CD4-positive, alpha-beta memory T cell (primary cell): Measurements from ENCODE around the gene GATA6. TPM values are rescaled to one million over a fixed set of nuclear protein-coding genes. Genes with fewer than 3 reads are reported as not detected.
A peak's percentile ranks its signal among the peaks of the same experiment; 100 is the strongest.

Source experiments
- CTCF ChIA-PET: fragments of 350-600 bp; sonication (Branson Sonifier 250); formaldehyde crosslinking; loops from one replicate; lab custom pipeline; 2021; ENCODE audit warnings: inconsistent platforms; ENCODE audit not compliant: partially characterized antibody; lab: Charles Lee
- POLR2A ChIA-PET: fragments of 350-600 bp; sonication (Branson Sonifier 250); formaldehyde crosslinking; loops from one replicate; lab custom pipeline; 2021; ENCODE audit not compliant: partially characterized antibody; lab: Charles Lee
- DNase-seq, 5 donors: peaks; one replicate each; pipeline versions ENCODE4 v3.0.0 to v3.0.0-alpha.2; 2020 to 2022; ENCODE audit warnings: mixed read lengths in 1 of 5
- H3K27ac ChIP-seq: one replicate; pipeline ENCODE4 v1.7.0; 2013; ENCODE audit warnings: low read depth, low read length
- H3K27me3 ChIP-seq: 2 replicates; pipeline ENCODE4 v1.7.0; 2013; ENCODE audit warnings: mild to moderate bottlenecking, low read length, moderate library complexity; ENCODE audit not compliant: insufficient read depth
- H3K36me3 ChIP-seq: 2 replicates; pipeline ENCODE4 v1.7.0; 2013; ENCODE audit warnings: mild to moderate bottlenecking, low read length, moderate library complexity; ENCODE audit not compliant: insufficient read depth
- H3K4me1 ChIP-seq: 2 replicates; pipeline ENCODE4 v1.7.0; 2013; ENCODE audit warnings: mild to moderate bottlenecking, low read length, moderate library complexity; ENCODE audit not compliant: insufficient read depth
- H3K4me3 ChIP-seq, 2 donors: one replicate each; pipeline ENCODE4 v1.7.0; 2013; ENCODE audit warnings: low read length in 2 of 2, mild to moderate bottlenecking in 1 of 2
- H3K9me3 ChIP-seq, 2 donors: one replicate each; pipeline ENCODE4 v1.7.0; 2013; ENCODE audit warnings: low read length in 2 of 2, control low read depth in 1 of 2; ENCODE audit not compliant: control insufficient read depth in 1 of 2
- H3K27ac Mint-ChIP-seq, 7 donors: one replicate each; pipeline ENCODE4 v1.8.0; 2020 to 2021; ENCODE audit warnings: mixed read lengths in 7 of 7, mild to moderate bottlenecking in 6 of 7, inconsistent platforms in 3 of 7, moderate library complexity in 3 of 7
- H3K27me3 Mint-ChIP-seq, 2 donors: one replicate each; pipeline ENCODE4 v1.8.0; 2020 to 2021; ENCODE audit warnings: mixed read lengths in 2 of 2
- H3K36me3 Mint-ChIP-seq, 2 donors: one replicate each; pipeline ENCODE4 v1.8.0; 2020 to 2021; ENCODE audit warnings: mixed read lengths in 2 of 2, inconsistent platforms in 1 of 2, mild to moderate bottlenecking in 1 of 2
- H3K4me1 Mint-ChIP-seq, 4 donors: one replicate each; pipeline ENCODE4 v1.8.0; 2020 to 2021; ENCODE audit warnings: mixed read lengths in 4 of 4, mild to moderate bottlenecking in 1 of 4
- H3K4me3 Mint-ChIP-seq, 8 donors: one replicate each; pipeline ENCODE4 v1.8.0; 2020 to 2021; ENCODE audit warnings: mixed read lengths in 8 of 8, mild to moderate bottlenecking in 7 of 8, moderate library complexity in 6 of 8, inconsistent platforms in 3 of 8
- H3K9me3 Mint-ChIP-seq, 8 donors: one replicate each; pipeline ENCODE4 v1.8.0; 2020 to 2021; ENCODE audit warnings: mixed read lengths in 8 of 8, mild to moderate bottlenecking in 5 of 8, inconsistent platforms in 3 of 8, moderate library complexity in 1 of 8
- intact Hi-C: fragments of 100-400 bp; cut with micrococcal nuclease; formaldehyde crosslinking; loops from one replicate; pipeline ENCODE4 v1.15.1; 2023
- polyA plus RNA-seq, 2 donors: library from polyadenylated mRNA; unstranded; fragments of 300-500 nt; fragmentation: Illumina TruSeq; gene quantifications; one replicate each; pipeline ENCODE4 v1.2.3, GENCODE V29; 2021
- total RNA-seq, 2 experiments: library from RNA; stranded (reverse); gene quantifications; one replicate each; pipeline ENCODE4 v1.2.3, GENCODE V29; 2021

The GATA6 gene
- total and polyA plus RNA-seq, 4 experiments from 2014 or later: not detected

DNA sequence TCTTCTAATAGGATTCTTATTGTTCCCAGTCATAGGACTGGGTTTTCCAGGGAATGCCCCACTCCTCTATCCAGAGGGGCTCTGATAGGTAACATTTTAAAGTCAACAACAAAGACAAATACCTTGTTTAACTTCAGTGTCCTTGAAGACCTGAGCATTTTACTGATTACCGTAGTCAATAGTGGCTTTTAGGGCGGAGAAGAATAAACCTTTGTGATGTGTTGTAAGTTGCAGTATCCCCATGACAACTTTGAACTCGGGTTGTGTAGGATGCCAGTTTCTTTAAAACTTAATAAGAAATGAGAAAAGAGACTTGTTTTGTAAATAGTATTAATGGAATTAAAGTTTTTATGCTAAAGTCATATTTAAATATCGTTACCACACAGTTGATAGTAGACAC, 6.0 kb downstream of the GATA6 start:
- intact Hi-C loops: no loop called here
- no peak overlapping the region for H3K4me3 Mint-ChIP-seq
- ChIA-PET POLR2A (no interaction called here), CTCF (no interaction called here)
- DNase-seq: no peak
- H3K27me3 ChIP-seq: peaks cover 22% of the 10 kb centered on the region
- no peak overlapping the region for H3K27ac Mint-ChIP-seq
- H3K4me1 ChIP-seq: peaks cover 3% of the 10 kb centered on the region
- peaks cover 3 to 7% (median 4%) of the 10 kb centered on the region in 4 donors for H3K4me1 Mint-ChIP-seq
- H3K27me3 Mint-ChIP-seq: peaks cover 44 to 51% of the 10 kb centered on the region in 2 donors
- H3K36me3 Mint-ChIP-seq: peaks cover 0 to 2% of the 10 kb centered on the region in 2 donors
- no peaks in the 10 kb centered on the region for H3K36me3 ChIP-seq
- H3K9me3 ChIP-seq: no peaks in the 10 kb centered on the region
- no peak overlapping the region for H3K4me3 ChIP-seq
- no peak overlapping the region for H3K27ac ChIP-seq
- H3K9me3 Mint-ChIP-seq: peaks cover 0 to 7% (median under 1%) of the 10 kb centered on the region in 8 donors

DNA sequence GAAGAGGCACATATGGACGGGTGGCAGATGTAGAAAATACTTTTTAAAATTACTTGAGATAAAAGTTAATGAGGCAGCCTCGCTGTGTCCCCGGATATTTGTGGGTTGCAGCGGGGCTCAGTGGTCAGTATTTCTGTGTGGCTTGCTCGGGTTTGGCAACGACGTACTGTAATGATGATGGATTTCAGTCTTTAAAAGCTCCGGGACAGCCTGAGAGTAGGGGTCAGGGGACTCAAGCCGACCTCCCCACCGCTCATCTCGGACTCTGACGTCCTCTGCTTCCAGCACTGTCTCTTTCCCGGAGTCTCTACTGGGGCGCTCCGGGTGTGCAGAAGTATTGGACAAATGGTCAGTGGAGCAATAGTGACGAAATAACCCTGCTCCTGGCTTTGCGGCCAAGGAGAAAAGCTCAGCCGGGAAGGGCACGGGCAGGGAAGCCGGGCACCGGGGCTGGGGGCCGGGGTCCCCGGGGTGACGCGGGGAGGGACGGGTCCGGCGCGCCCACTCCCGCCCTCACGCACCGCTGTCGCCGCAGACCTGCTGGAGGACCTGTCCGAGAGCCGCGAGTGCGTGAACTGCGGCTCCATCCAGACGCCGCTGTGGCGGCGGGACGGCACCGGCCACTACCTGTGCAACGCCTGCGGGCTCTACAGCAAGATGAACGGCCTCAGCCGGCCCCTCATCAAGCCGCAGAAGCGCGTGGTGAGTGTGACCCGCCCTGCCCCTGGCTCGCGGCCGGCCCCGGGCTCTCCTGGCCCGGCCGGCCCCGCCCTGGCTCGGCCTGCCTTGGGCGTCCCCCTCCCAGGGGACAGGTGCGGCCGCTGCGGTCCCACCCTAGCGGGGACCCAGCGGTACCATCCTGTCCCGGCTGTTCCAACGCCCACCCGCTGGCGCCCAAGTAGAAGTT, 7.3 kb downstream of the GATA6 start:
- Histone ChIP-seq H3K9me3 (no peaks in the 10 kb centered on the region), H3K27me3 (peaks cover 22% of the 10 kb centered on the region), H3K27ac (no peak overlapping the region), H3K4me1 (no peaks in the 10 kb centered on the region), H3K4me3 (no peak overlapping the region), H3K36me3 (no peaks in the 10 kb centered on the region)
- peaks cover 0 to 7% (median under 1%) of the 10 kb centered on the region in 8 donors for H3K9me3 Mint-ChIP-seq
- ChIA-PET POLR2A (no interaction called here), CTCF (no interaction called here)
- intact Hi-C loops: no loop called here
- H3K36me3 Mint-ChIP-seq: no peaks in the 10 kb centered on the region
- H3K4me3 Mint-ChIP-seq: no peak overlapping the region
- DNase-seq: no peak
- H3K27me3 Mint-ChIP-seq: peaks cover 41 to 49% of the 10 kb centered on the region in 2 donors
- no peak overlapping the region for H3K27ac Mint-ChIP-seq
- H3K4me1 Mint-ChIP-seq: no peaks in the 10 kb centered on the region

DNA sequence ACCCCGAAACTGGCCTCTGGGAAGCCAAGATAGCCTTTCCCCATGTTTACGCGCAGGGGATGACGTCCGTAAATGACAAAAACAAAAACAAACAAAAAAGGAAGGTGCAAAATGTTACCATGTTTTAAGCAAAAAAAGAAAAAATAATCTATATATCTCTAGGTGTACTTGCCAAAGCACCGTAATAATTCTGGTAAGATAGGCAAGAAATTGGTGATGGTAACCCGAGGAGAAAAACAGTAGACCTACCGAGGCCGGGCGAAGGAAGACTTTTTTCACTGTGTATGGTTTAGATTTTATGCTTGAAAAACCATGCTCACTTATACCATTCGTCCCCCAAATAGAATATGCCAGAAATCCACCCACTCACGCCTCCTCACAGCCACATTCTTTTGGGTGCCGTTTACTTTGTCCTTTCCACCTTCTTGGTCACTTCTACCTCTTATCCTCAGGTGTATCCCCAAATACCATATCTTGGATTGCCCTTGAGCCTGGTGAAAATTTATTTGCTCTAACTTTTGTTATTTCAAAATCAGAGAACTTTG, 8.0 kb downstream of the GATA6 start:
- H3K9me3 Mint-ChIP-seq: peaks cover 0 to 7% (median under 1%) of the 10 kb centered on the region in 8 donors
- no peak for DNase-seq
- Histone ChIP-seq H3K9me3 (no peaks in the 10 kb centered on the region), H3K4me3 (no peak overlapping the region), H3K27ac (no peak overlapping the region), H3K4me1 (no peaks in the 10 kb centered on the region), H3K36me3 (no peaks in the 10 kb centered on the region), H3K27me3 (peaks cover 22% of the 10 kb centered on the region)
- no peaks in the 10 kb centered on the region for H3K4me1 Mint-ChIP-seq
- ChIA-PET POLR2A (no interaction called here), CTCF (no interaction called here)
- H3K4me3 Mint-ChIP-seq: peak overlapping the region in 1 of 8 donors; percentile 25
- H3K27me3 Mint-ChIP-seq: peaks cover 39 to 47% of the 10 kb centered on the region in 2 donors
- no peak overlapping the region for H3K27ac Mint-ChIP-seq
- no peaks in the 10 kb centered on the region for H3K36me3 Mint-ChIP-seq
- intact Hi-C loops: no loop called here

DNA sequence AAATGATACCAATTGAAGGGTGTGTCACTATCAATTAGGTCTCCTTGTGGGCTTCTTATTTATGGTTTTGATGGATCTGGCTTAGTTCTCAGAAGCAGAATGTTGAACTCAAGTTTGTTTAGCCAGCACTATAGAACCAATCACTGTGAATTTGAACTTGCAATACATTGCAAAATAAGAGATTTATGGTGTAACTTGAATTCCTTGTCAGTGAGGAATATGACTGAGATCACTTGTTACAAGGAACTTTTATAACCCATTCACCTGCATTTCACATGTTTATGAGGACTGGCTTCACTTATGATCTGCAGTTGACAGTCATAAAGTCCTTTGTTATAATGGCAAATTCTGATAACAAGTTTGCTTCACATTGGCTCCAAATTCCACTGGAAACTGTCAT, 9.8 kb downstream of the GATA6 start:
- Mint-ChIP-seq H3K27me3 (peaks cover 21 to 31% of the 10 kb centered on the region in 2 donors), H3K36me3 (no peaks in the 10 kb centered on the region), H3K4me3 (no peak overlapping the region), H3K4me1 (no peaks in the 10 kb centered on the region), H3K27ac (no peak overlapping the region), H3K9me3 (peaks cover 0 to 7% (median 0%) of the 10 kb centered on the region in 8 donors)
- Histone ChIP-seq H3K9me3 (no peaks in the 10 kb centered on the region), H3K4me3 (no peak overlapping the region), H3K4me1 (no peaks in the 10 kb centered on the region), H3K27ac (no peak overlapping the region), H3K36me3 (no peaks in the 10 kb centered on the region), H3K27me3 (peaks cover 19% of the 10 kb centered on the region)
- DNase-seq: no peak
- CTCF ChIA-PET: no interaction called here
- intact Hi-C loops: no loop called here
- POLR2A ChIA-PET: no interaction called here

DNA sequence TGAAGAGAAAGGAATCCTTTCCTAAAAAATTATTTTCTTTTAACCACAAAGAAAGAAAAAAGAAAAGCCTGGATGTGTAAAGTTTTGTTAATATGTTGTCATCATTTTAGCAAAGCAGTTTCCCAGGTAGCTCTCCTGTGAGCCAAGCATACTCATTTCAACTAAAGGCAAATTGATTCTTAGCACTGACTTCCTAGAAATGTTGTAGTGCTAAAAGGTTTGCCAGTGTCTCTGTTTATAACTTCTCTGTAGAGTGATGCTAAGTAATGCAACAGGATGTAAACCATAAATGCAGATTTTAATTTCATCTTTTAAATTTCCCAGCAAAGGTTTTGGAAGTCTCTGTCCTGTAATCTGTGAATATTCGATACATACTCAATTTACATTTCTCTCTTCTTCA, 10.2 kb downstream of the GATA6 start:
- CTCF ChIA-PET: no interaction called here
- intact Hi-C loops: no loop called here

DNA sequence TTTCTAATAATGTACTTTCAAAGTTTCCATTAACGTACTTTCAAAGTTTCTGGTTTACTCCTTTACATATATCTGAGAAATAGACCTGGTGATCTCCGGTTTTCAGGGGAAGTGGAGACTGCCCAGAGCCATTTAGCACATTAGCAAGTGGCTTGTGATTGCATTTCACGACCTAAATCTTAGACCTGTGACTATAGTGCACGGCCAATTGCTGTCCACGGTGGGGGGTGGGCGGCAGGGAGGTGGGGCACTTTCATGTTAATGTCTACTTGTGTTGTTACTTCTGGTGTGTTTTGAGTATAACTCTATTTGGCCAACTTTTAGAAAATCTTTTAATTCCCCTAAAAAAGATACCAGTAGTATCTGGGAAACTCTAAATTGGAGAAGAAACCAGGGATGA, 11.3 kb downstream of the GATA6 start:
- no peak overlapping the region for H3K4me3 Mint-ChIP-seq
- Histone ChIP-seq H3K9me3 (no peaks in the 10 kb centered on the region), H3K4me1 (no peaks in the 10 kb centered on the region), H3K27ac (no peak overlapping the region), H3K36me3 (no peaks in the 10 kb centered on the region), H3K4me3 (no peak overlapping the region), H3K27me3 (peaks cover 8% of the 10 kb centered on the region)
- no peak overlapping the region for H3K27ac Mint-ChIP-seq
- POLR2A ChIA-PET: no interaction called here
- intact Hi-C loops: no loop called here
- no peaks in the 10 kb centered on the region for H3K36me3 Mint-ChIP-seq
- CTCF ChIA-PET: no interaction called here
- no peaks in the 10 kb centered on the region for H3K4me1 Mint-ChIP-seq
- H3K9me3 Mint-ChIP-seq: peaks cover 0 to 5% (median 0%) of the 10 kb centered on the region in 8 donors
- H3K27me3 Mint-ChIP-seq: peaks cover 14 to 20% of the 10 kb centered on the region in 2 donors
- DNase-seq: no peak

More for the DNA sequence above, 10.2 kb downstream of the GATA6 start:
- no peak overlapping the region for H3K4me3 ChIP-seq
- H3K9me3 ChIP-seq: no peaks in the 10 kb centered on the region
- Mint-ChIP-seq H3K27ac (no peak overlapping the region), H3K36me3 (no peaks in the 10 kb centered on the region), H3K4me3 (no peak overlapping the region), H3K27me3 (peaks cover 21 to 30% of the 10 kb centered on the region in 2 donors), H3K9me3 (peaks cover 0 to 7% (median 0%) of the 10 kb centered on the region in 8 donors), H3K4me1 (no peaks in the 10 kb centered on the region)
- no peak for DNase-seq
- peaks cover 19% of the 10 kb centered on the region for H3K27me3 ChIP-seq
- H3K27ac ChIP-seq: no peak overlapping the region
- no peaks in the 10 kb centered on the region for H3K4me1 ChIP-seq
- POLR2A ChIA-PET: no interaction called here
- H3K36me3 ChIP-seq: no peaks in the 10 kb centered on the region

DNA sequence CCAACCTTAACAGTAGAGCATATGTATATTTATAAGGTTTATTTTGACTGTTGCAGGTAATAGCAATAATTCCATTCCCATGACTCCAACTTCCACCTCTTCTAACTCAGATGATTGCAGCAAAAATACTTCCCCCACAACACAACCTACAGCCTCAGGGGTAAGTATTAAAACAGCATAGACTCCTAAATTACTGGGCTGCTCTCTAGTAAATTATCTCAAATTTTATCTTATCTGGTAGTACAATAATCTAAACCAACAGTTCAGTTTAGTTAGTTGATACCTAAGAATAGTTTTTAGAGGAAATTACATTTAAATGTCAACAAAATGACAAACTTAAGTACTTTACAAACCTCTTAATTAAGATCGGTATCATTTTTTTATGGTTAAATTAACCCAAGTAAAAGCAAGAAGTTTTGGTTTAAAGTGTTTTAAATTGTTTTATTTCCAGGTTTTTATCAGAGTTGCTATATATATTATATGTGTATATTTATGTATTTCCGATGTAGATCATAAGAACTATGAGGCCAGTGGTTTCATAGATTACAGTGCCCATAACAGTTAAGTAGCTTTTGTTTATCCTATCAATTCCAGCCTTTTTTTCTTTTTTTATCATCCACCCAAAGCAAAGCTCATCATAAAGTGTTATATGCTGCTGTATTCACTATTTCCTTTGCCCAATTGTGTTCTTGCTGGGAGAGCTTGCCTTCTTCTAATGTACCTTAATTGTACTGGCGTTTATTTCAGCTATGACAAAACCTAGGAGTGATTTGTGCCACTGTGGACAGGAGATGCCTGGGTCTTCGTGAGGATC, 13.7 kb downstream of the GATA6 start:
- peaks cover 4 to 16% of the 10 kb centered on the region in 2 donors for H3K27me3 Mint-ChIP-seq
- ChIA-PET CTCF (no interaction called here), POLR2A (no interaction called here)
- H3K4me1 Mint-ChIP-seq: no peaks in the 10 kb centered on the region
- no peak for DNase-seq
- Histone ChIP-seq H3K27me3 (no peaks in the 10 kb centered on the region), H3K4me1 (no peaks in the 10 kb centered on the region), H3K36me3 (no peaks in the 10 kb centered on the region), H3K4me3 (no peak overlapping the region), H3K9me3 (no peaks in the 10 kb centered on the region), H3K27ac (no peak overlapping the region)
- intact Hi-C loops: no loop called here
- H3K36me3 Mint-ChIP-seq: no peaks in the 10 kb centered on the region
- no peak overlapping the region for H3K27ac Mint-ChIP-seq
- no peak overlapping the region for H3K4me3 Mint-ChIP-seq
- peaks cover 0 to 2% (median 0%) of the 10 kb centered on the region in 8 donors for H3K9me3 Mint-ChIP-seq
